Kidney epithelial cell (primary cell): ENCODE data around the gene MIOX. TPM values are rescaled to one million over a fixed set of nuclear protein-coding genes. Genes with fewer than 3 reads are reported as not detected.
"Not testable (repeated sequence)": the region's sequence is repeated elsewhere in the genome, so short reads cannot be mapped to it uniquely, and the experiment has no call there.

ENCODE experiments used
- DNase-seq: peaks from one replicate; pipeline ENCODE4 v3.0.0-alpha.2; 2010; ENCODE audit warnings: low read depth
- H3K27me3 ChIP-seq: 2 replicates; pipeline ENCODE4 v1.6.0; 2011; ENCODE audit warnings: low read length; ENCODE audit not compliant: control insufficient read depth, insufficient read depth
- H3K36me3 ChIP-seq: 2 replicates; pipeline ENCODE4 v1.5.1; 2011; ENCODE audit warnings: low read length; ENCODE audit not compliant: control insufficient read depth, insufficient read depth
- H3K4me3 ChIP-seq: 2 replicates; pipeline ENCODE4 v1.5.1; 2011; ENCODE audit warnings: low read depth, mild to moderate bottlenecking, control low read depth, low read length
- total RNA-seq: library from RNA; depleted of rRNA; stranded (reverse); fragments of >200 nt; gene quantifications from 2 replicates; pipeline ENCODE4 v1.2.3, GENCODE V29; 2015
- TF ChIP-seq, protein P1 (sequence below): IDR thresholded peaks from 2 replicates; pipeline ENCODE4 v1.5.1; 2011; ENCODE audit warnings: mild to moderate bottlenecking, moderate library complexity, low read length, control low read depth, inconsistent platforms; ENCODE audit not compliant: insufficient read depth, poor library complexity, severe bottlenecking

MIOX gene
- total RNA-seq, 1 donor from 2014 or later, result 1.8 TPM

- Histone ChIP-seq H3K4me3 (no peak overlapping the region), H3K36me3 (no peaks in the 10 kb centered on the region), H3K27me3 (peaks cover 15% of the 10 kb centered on the region)
- TF ChIP-seq, protein P1, sequence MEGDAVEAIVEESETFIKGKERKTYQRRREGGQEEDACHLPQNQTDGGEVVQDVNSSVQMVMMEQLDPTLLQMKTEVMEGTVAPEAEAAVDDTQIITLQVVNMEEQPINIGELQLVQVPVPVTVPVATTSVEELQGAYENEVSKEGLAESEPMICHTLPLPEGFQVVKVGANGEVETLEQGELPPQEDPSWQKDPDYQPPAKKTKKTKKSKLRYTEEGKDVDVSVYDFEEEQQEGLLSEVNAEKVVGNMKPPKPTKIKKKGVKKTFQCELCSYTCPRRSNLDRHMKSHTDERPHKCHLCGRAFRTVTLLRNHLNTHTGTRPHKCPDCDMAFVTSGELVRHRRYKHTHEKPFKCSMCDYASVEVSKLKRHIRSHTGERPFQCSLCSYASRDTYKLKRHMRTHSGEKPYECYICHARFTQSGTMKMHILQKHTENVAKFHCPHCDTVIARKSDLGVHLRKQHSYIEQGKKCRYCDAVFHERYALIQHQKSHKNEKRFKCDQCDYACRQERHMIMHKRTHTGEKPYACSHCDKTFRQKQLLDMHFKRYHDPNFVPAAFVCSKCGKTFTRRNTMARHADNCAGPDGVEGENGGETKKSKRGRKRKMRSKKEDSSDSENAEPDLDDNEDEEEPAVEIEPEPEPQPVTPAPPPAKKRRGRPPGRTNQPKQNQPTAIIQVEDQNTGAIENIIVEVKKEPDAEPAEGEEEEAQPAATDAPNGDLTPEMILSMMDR, result no peak
- DNase-seq, result no peak
These were observed 46.5 kb downstream of the MIOX start for GRCh38 chr22:50532824-50533796.

DNA sequence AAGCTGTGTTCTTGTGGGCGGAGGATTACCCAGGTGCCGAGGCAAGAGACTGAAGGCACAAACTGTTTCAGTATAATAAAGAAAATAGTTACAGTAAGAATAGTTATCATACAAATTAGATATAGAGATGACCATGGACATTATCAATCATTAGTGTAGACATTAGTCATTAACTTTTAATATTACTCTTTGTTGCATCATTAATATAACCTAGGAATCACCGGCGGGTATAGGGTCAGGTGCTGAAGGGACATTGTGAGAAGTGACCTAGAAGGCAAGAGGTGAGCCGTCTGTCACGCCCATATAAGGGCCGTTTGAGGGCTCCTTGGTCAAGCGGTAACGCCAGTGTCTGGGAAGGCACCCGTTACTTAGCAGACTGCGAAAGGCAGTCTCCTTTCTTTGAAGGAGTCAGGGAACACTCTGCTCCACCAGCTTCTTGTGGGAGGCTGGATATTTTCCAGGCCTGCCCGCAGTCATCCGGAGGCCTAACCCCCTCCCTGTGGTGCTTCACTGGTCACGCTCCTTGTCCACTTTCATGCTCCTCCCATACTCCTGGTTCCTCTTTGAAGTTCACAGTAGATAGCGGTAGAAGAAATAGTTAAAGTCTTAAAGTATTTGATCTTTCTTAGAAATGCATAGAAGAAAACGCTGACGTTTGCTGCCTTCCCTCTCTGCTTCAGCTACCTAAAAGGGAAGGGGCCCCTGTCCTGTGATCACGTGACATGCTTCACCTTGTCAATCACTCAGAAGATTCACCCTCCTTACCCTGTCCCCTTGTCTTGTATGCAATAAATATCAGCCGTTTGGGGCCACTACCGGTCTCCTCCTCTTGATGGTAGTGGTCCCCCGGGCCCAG lies 47.4 kb downstream of the MIOX start:
- peaks cover 15% of the 10 kb centered on the region for H3K27me3 ChIP-seq

DNA sequence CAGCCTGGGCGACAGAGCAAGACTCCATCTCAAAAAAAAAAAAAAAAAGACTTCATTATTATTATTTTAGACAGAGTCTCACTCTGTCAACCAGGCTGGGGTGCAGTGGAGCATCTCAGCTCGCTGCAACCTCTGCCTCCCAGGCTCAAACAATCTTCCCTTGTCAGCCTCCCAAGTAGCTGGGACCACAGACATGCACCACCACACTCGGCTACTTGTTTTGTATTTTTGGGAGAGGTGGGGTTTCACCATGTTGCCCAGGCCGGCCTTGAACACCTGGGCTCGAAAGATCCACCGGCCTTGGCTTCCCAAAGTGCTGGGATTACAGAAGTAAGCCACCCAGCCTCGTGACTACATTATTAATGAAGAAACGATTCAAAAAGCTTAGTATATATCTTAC lies 48.5 kb downstream of the MIOX start:
- TF ChIP-seq, protein P1, result no peak
- Histone ChIP-seq H3K4me3 (no peak overlapping the region), H3K27me3 (peaks cover 15% of the 10 kb centered on the region), H3K36me3 (no peaks in the 10 kb centered on the region)
- DNase-seq, result no peak

More for the DNA sequence above, 47.4 kb downstream of the MIOX start:
- DNase-seq, H3K4me3 ChIP-seq, H3K36me3 ChIP-seq: not testable (repeated sequence)

- TF ChIP-seq, protein P1, result no peak
- H3K27me3 ChIP-seq, result peaks cover 6% of the 10 kb centered on the region
- no peak for DNase-seq
- H3K36me3 ChIP-seq, result no peaks in the 10 kb centered on the region
- no peak overlapping the region for H3K4me3 ChIP-seq
These were observed 49.6 kb downstream of the MIOX start for GRCh38 chr22:50536226-50536625.

DNA sequence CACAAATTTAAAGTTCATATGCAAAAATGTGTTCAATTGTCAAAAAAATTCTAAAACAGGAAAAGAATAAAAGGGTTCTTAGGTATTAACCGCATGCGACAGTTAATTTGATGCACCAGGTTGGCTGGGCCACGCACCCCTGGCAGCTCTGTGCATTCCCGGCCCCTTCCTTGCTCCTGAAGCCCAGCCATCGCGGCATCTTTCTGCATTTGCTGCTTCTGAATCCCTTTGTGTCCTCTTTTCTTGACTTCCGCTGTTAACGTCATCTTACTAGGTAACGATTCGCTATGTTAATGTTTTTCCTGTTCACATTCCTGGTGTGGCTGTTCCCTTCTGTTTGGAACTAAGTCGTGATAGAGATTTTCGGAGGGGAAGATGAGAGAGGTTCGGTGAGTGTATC lies 51.1 kb downstream of the MIOX start:
- Histone ChIP-seq H3K4me3 (no peak overlapping the region), H3K27me3 (no peaks in the 10 kb centered on the region), H3K36me3 (no peaks in the 10 kb centered on the region)
- TF ChIP-seq, protein P1, result no peak
- no peak for DNase-seq

Other genes starting within 250 kb of the MIOX start
- gene TUBGCP6, start 241.8 kb upstream of the MIOX start, total RNA-seq, result 27.2 and 33.6 TPM in 2 replicates
- gene HDAC10, start 235.6 kb upstream of the MIOX start, total RNA-seq, result 21.1 and 34.8 TPM in 2 replicates
- 25.5 and 27.3 TPM in 2 replicates for gene MAPK12, start 225.2 kb upstream of the MIOX start, total RNA-seq
- 11.9 and 12.9 TPM in 2 replicates for gene MAPK11, start 216.5 kb upstream of the MIOX start, total RNA-seq
- 251 and 302 TPM in 2 replicates for gene PLXNB2, start 179.2 kb upstream of the MIOX start, total RNA-seq
- 4.5 TPM in 2 replicates for gene DENND6B, start 159.8 kb upstream of the MIOX start, total RNA-seq
- gene PPP6R2, start 143.5 kb upstream of the MIOX start, total RNA-seq, result 45.2 and 53.4 TPM in 2 replicates
- 96.6 and 127 TPM in 2 replicates for gene SBF1, start 11.8 kb upstream of the MIOX start, total RNA-seq
- 27.3 and 29.0 TPM in 2 replicates for gene ADM2, start 5.3 kb upstream of the MIOX start, total RNA-seq
- gene LMF2, start 20.8 kb downstream of the MIOX start, total RNA-seq, result 48.3 and 75.4 TPM in 2 replicates
- 41.3 and 50.2 TPM in 2 replicates for gene NCAPH2, start 21.4 kb downstream of the MIOX start, total RNA-seq
- gene SCO2, start 38.7 kb downstream of the MIOX start, total RNA-seq, result 2.3 and 5.7 TPM in 2 replicates
- 53.1 and 63.5 TPM in 2 replicates for gene TYMP, start 43.2 kb downstream of the MIOX start, total RNA-seq
- gene KLHDC7B, start 59.0 kb downstream of the MIOX start, total RNA-seq, result 16.3 and 20.1 TPM in 2 replicates
- gene SYCE3, start 76.1 kb downstream of the MIOX start, total RNA-seq, result 0.71 TPM in 1 of 2 replicates, not detected in the other
- gene CPT1B, start 91.6 kb downstream of the MIOX start, total RNA-seq, result 2.1 and 5.8 TPM in 2 replicates
- 59.1 and 81.1 TPM in 2 replicates for gene CHKB, start 96.0 kb downstream of the MIOX start, total RNA-seq
- 0.84 and 1.0 TPM in 2 replicates for gene MAPK8IP2, start 113.9 kb downstream of the MIOX start, total RNA-seq
- 42.7 and 63.8 TPM in 2 replicates for gene ARSA, start 141.3 kb downstream of the MIOX start, total RNA-seq
- 3.8 and 6.0 TPM in 2 replicates for gene SHANK3, start 186.0 kb downstream of the MIOX start, total RNA-seq